Omental fat pad (tissue), 4 donors: ENCODE data around the gene ZDHHC14. TPM values are rescaled to one million over a fixed set of nuclear protein-coding genes. Genes with fewer than 3 reads are reported as not detected.
"Not testable (repeated sequence)": the region's sequence is repeated elsewhere in the genome, so short reads cannot be mapped to it uniquely, and the experiment has no call there.

ENCODE experiments used
- ATAC-seq: fragments of 150-250 bp; one replicate; pipeline ENCODE4 v1.9.1; 2016; ENCODE audit warnings: mild to moderate bottlenecking, moderate library complexity; ENCODE audit not compliant: low FRiP score
- DNase-seq: peaks from one replicate; pipeline ENCODE4 v3.0.0-alpha.2; 2019; ENCODE audit warnings: low spot score
- total RNA-seq, 4 donors: library from RNA; depleted of rRNA; stranded (reverse); fragments of >200 nt; gene quantifications; one replicate each; pipeline ENCODE4 v1.1.0, GENCODE V29; 2016
- TF ChIP-seq, protein P1 (sequence below), 3 donors: fragments of 450-650 bp; IDR thresholded peaks; one replicate each; pipeline ENCODE4 v1.5.1; 2016 to 2017; ENCODE audit warnings: antibody characterized with exemption in 3 of 3, mild to moderate bottlenecking in 3 of 3, moderate library complexity in 2 of 3

Gene ZDHHC14
- total RNA-seq, 4 donors from 2014 or later = 5.6 to 13.7 (median 6.9) TPM

DNA sequence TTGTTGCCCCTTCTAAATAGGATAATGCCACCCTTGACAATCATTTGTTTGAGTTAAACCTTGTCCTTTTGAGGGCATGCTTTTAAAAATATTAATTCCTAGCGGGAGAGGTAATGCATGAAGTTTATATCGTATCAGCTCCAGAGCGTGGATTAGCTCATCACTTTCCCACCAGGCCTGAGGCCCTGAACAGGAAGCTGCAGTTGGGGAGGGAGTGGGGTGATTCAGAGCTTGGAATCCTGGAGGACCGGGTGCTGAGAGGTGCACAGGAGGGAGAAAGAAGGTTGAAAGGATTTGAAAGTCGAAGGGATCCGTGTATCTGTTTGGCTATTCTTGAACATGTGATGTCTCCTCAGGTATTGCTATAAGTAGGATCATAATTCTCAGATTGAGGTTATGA lies 25.0 kb downstream of the ZDHHC14 start:
- DNase-seq (no peak), ATAC-seq (no peak)
- TF ChIP-seq, protein P1, sequence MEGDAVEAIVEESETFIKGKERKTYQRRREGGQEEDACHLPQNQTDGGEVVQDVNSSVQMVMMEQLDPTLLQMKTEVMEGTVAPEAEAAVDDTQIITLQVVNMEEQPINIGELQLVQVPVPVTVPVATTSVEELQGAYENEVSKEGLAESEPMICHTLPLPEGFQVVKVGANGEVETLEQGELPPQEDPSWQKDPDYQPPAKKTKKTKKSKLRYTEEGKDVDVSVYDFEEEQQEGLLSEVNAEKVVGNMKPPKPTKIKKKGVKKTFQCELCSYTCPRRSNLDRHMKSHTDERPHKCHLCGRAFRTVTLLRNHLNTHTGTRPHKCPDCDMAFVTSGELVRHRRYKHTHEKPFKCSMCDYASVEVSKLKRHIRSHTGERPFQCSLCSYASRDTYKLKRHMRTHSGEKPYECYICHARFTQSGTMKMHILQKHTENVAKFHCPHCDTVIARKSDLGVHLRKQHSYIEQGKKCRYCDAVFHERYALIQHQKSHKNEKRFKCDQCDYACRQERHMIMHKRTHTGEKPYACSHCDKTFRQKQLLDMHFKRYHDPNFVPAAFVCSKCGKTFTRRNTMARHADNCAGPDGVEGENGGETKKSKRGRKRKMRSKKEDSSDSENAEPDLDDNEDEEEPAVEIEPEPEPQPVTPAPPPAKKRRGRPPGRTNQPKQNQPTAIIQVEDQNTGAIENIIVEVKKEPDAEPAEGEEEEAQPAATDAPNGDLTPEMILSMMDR (IDR thresholded peaks at IDR 0.05) = no peak

DNA sequence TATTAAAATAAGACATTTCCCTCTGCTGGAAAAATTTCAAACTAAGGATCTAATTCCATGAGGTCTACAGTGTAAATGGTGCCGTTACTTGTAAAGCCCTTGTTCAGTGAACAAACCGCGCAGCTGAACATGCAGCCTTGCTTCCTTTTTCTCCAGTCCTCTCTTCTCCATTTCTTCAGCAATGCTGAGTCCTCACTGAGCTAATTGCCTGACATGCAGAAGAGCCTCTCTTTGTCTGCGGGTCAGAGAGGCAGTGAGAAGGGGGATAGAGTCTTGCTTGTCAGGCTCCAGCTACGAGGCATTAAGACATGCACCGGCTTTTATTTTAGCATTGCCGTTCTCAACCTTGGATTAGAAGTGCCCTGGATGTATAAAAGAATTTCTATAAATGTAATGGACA lies 25.7 kb downstream of the ZDHHC14 start:
- TF ChIP-seq, protein P1 (IDR thresholded peaks at IDR 0.05) = no peak
- DNase-seq (no peak), ATAC-seq (no peak)

DNA sequence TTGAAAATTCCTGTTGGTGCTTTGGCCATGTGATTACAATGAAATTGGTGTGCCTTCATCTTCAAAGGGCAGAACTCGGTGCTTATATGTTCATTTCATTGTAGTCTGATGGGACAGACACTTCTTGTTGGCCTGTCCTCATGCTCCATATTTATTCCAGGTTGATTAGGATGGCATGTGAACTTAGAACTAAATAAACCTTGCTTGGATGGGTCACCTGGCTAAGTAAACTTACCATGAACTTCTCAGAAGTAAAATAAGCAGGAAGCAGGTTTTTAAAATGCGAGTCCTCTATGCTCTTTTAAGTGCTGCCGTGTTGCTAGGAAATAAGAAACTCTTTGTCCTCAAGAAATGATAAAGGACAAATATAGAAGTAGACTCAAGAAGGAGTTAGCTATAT lies 26.7 kb downstream of the ZDHHC14 start:
- no peak for ATAC-seq

DNA sequence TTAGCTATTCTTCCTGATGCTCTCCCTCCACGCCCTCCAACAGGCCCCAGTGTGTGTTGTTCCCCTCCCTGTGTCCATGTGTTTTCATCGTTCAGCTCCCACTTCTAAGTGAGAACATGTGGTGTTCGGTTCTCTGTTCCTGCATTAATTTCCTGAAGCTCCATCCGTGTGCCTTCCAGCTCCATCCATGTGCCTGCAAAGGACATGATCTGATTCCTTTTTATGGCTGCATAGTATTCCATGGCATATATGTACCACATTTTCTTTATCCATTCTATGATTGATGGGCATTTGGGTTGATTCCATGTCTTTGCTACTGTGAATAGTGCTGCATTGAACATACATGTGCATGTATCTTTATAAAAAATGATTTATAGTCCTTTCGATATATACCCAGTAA lies 27.4 kb downstream of the ZDHHC14 start:
- DNase-seq, ATAC-seq: not testable (repeated sequence)

More for the DNA sequence above, 26.7 kb downstream of the ZDHHC14 start:
- TF ChIP-seq, protein P1 (IDR thresholded peaks at IDR 0.05) = no peak
- no peak for DNase-seq

DNA sequence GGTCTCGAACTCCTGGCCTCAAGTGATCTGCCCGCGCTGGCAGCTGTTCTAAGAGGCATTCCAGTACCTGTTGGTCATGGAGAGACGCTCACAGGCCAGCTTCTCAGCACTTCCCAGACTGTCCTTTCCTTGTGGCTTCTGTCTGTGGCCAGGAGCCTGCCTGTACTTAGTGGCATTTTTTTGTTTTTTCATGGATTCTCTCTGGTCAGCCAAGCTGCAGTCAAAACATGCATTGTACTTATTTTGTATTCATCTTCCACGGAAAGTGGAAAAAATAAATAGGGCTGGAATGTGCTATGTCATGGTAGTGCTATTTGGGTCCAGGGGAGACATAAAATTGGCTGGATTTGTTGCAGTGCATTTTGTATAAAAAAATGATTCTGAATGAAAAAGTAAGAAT lies 29.1 kb downstream of the ZDHHC14 start:
- TF ChIP-seq, protein P1 (IDR thresholded peaks at IDR 0.05) = no peak
- ATAC-seq (no peak), DNase-seq (no peak)

DNA sequence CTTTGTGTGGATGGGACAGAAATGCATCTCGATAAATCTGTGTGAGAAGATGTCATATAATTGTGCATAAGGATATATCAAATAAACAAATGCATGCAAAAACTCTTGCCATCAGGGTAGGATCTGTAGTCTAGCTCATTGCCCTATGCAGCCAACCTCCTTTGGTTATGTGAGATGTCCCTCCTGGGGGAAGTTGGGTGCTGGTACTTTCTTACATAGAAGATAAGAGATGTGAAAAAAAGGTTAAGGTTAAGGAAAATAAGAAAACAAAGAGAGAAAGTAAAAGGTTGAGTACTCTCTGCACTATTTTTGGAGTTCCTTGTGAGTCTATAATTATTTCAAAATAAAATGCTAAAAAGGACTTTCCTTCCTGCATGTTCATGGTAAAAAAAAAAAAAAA lies 30.4 kb downstream of the ZDHHC14 start:
- TF ChIP-seq, protein P1 (IDR thresholded peaks at IDR 0.05) = no peak
- no peak for ATAC-seq
- DNase-seq = no peak

DNA sequence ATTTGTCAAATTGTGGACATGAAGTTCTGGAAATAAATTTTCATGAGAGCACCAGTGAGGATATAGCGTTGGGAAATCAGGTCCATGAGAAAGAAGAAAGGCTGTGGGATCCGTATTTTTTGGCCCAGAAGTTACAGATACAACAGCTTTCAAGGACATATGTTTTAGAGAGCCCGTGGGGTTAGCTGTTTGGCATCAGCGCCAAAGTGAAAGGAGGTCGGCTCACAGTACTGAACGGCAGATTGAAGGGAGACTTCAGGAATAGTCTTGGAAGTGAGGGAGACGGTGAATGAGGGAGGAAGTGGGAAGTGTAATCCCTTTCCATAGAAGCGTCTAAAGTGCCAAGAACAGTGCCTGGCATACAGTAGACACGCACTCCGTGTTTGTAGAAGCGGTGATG lies 31.8 kb downstream of the ZDHHC14 start:
- ATAC-seq (peak; percentile 33), DNase-seq (no peak)
- TF ChIP-seq, protein P1 (IDR thresholded peaks at IDR 0.05) = no peak

DNA sequence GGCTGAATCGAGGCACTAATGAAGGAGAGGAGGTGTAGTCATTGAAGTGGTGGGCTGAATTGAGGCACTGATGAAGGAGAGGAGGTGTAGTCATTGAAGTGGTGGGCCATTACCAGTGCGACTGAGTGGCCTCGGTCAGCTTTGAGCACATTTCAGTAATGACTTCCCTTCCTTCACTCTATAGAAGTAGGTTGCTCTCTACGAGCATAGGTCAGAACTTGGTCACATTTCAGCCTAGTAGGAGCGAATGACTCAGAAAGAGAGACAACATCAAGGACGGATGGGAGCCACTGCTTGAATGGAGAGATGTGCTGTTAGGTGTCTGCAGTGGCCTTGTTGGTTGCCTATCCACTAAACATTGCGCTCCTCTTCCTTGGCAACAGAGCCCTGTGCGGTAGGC lies 39.5 kb downstream of the ZDHHC14 start:
- TF ChIP-seq, protein P1 (IDR thresholded peaks at IDR 0.05) = no peak
- no peak for DNase-seq
- no peak for ATAC-seq
